ENCODE measurements around the gene DTWD2.
"Not testable (repeated sequence)": the region's sequence is repeated elsewhere in the genome, so short reads cannot be mapped to it uniquely, and the experiment has no call there.

DTWD2 gene

GRCh38 chr5:118946138-118946800 lies 42.1 kb downstream of the DTWD2 start:
- no peak for DNase-seq

DNA sequence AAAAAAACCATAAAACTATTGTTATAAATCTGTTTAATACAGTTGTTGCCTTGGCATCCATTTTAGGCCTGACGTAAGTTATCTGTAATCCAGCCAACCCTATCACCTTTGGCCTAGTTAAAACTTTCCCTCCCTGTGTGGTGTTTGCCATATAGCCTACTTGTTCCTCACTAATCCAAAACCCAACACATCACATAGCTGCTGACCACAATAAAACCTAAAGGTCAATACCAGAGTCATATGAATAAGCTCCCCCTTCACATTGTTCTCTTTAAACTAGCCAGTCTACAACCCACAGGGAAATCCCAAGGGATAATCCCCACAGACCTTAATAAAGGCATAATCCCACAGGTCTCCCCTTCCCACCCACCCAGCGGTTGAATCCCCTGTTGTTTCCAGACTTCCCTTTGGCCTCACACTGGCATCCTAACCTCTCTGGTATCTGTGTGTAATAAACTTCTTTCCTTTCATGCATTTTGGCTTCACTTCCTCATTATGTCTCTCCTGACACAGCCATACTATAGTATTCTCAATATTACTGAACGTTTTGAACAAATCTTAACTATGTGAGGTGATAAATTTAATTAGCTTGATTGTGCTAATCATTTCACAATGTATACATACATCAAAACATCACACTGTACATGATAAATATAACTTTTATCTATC lies 50.8 kb downstream of the DTWD2 start:
- no peak for DNase-seq

DNA sequence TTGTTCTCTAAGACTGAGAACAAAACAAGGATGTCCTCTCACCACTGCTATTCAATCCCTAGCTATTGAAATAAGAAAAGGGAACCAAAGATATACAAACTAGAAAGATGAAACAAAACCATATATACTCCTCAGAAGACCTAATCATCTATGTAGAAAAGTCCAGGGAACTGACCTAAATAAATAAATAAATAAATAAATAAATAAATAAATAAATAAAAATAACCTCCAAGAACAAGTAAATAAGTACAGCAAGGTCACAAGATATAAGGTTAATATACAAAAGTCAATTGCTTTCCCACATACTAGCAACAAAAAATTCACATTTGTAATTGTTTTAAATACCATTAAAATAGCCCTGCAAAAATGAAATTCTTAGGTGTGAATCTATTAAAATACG lies 54.6 kb downstream of the DTWD2 start:
- no peak for DNase-seq

DNA sequence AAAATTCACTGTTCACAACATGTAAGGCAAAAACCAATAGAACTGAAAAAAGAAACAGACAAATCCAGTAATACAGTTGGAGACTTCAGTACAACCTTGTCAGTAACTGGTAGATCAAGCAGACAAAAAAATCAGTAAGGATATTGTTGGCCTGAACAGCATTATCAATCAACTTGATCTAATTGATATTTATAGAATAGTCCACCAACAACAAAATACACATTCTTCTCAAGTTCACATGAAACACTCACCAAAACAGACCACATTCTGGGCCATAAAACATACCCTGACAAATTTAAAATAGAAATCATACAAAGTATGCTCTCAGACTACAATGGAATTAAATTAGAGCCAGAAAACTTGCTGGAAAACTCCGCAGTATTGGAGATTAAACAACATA lies 56.8 kb downstream of the DTWD2 start:
- no peak for DNase-seq

DNA sequence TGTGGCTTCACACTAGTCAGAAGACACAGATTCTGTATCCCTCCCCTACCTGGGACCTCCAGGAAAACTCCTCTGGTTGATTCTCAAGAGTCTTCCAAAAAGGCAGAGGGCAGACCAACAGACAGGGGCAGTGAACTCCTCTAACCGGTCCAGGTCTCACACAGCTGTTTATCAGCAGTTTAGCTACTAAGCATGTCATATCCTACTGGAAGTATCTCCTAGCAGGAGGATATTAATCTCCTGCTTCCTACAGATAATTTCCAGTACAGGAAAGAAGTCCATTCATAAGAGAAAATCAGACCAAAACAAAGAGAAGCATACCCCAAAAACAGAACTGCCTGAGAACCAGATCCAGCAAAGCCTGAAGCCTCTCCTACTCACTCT lies 64.3 kb downstream of the DTWD2 start:
- DNase-seq = no peak

GRCh38 chr5:118923295-118924005 lies 64.9 kb downstream of the DTWD2 start:
- no peak for DNase-seq

- DNase-seq = no peak
Observed at GRCh38 chr5:118921866-118922265, 66.5 kb downstream of the DTWD2 start.

DNA sequence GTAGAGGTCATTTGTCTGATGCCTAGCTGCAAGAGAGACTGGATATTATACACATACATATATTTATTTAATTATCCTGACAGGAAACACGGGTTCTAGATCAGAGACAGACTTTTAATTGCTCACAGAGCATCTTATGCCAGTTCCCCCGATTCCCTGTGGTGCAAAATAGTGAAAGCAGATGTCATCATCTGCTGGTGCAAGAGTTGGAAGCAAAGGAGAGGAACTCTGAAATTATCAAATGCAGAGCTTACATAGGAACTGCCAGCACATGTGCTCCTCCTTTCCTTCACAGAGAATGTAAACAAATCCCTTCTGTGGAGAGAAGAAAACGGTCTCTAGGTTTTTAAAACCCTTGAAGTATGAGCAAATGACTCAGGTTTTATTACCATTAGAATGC lies 69.3 kb downstream of the DTWD2 start:
- DNase-seq = no peak

GRCh38 chr5:118918232-118918631 lies 70.1 kb downstream of the DTWD2 start:
- no peak for DNase-seq

- not testable (repeated sequence) for DNase-seq
Observed at GRCh38 chr5:118907536-118907935, 80.8 kb downstream of the DTWD2 start.

DNA sequence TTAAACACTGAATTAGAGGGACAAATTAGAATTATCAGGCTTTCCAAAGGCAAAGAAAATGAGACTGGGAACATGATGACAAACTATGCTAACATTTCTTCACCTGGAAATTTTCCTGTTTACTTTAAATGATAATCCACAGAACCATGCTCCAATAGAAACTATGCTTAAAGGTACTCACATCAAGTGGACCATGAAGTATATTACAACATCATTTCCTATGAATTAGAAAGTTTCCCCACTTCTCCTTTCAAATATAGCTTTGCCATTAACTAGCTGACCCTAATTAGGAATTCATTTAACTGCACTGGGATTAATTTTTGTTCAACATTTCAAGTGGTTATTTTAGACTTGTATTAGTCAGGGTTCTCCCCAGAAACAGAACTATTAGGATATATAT lies 81.4 kb downstream of the DTWD2 start:
- DNase-seq = no peak

DNA sequence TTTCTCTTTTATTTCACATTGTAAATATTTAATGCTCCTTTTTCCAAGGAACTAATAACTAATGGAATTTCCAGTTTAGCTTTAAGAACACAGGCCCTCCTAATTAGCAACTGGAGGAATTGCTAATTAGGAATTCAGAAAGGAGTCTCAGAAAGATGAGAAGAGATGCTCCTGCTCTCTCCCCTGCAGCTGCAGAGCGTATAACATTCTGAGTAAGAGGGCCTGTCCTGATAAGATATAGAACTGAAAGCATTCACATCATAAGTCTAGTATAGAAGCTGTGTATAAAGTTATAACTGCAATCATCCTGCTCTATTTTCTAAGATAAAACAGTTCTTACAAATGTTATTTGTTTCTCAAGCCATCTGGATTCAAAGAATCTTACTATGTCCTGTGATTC lies 83.2 kb downstream of the DTWD2 start:
- no peak for DNase-seq

DNA sequence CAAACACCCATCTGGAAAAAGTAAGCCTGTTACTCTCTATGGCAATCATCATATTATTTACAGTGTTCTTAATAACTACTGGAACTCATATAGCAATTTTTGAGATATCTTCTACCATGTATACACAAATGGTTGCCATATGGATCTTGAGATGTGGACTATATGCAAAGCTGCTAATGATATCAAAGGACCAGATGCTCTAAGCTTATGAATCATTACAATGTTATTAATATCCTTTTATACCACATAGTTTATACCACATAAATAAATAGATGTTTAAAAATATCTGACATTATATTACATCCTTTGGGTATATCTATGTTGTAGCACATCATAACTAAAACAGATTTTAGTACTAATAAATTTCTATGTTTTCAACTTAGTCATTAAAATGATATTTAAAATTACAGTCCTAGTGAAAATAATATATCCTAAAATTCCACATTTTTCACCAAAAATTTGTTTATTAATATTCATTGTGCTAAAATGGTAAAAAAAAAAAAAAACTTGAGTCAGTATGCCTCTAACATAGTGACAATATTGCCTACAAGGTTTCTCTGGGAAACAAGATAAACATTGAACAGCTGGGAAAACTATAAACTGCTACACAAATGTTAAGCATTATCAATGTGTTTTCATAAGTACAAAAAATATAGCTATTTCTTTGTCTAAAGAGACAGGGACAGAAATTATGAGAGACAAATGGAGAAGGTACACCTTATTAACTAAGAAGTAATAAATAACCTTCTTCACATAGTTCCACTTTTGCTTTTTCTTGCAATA lies 85.5 kb downstream of the DTWD2 start:
- DNase-seq = no peak

- DNase-seq = no peak
Observed at GRCh38 chr5:118894709-118895108, 93.6 kb downstream of the DTWD2 start.

DNA sequence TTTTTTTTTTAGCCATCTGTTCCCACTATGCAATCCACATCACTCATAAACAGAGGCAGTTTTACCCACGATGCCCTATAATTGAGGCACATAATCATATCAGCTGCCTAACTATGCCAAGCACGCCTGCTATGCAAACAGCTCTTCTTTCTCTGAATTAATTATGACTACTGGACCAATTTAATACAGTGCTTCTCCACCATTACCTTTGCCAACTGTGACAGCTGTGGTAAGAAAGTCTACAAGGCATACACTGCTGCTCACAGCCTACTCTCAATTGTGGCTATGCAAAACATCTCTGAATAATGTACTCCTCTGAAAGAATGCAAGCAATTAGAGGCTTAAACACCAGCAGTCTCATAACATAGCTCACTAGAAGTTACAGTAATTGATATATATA lies 97.1 kb downstream of the DTWD2 start:
- DNase-seq = no peak

- no peak for DNase-seq
Observed at GRCh38 chr5:118889165-118889564, 99.2 kb downstream of the DTWD2 start.

- no peak for DNase-seq
Observed at GRCh38 chr5:118888556-118888955, 99.8 kb downstream of the DTWD2 start.

DNA sequence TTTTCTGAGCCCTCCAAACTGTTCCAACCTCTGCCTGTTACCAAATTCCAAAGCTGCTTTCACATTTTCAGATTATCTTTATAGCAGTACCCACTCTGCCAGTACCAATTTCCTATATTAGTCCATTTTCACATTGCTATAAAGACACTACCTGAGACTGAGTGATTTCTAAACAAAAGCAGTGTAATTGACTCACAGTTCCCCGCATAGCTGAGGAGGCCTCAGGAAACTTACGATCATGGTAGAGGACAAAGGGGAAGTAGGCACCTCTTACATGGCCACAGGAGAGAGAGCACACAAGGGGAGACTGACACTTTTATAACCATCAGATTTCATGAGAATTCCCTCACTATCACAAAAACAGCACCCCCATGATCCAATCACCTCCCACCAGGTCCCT lies 105.0 kb downstream of the DTWD2 start:
- no peak for DNase-seq

DNA sequence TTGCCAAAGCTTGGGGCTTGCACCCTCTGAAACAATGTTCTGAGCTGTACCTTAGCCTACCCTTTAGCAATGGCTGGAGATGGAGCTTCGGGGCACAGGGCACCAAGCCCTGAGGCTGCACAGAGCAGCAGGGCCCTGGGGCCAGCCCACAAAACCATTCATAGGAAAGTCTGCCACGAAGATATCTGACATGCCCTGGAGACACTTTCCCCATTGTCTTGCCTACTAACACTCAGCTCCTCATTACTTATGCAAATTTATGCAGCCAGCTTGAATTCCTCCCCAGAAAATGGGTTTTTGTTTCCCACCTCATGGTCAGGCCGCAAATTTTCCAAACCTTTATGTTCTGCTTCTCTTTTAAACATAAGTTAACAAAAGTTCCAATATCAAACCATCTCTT lies 105.7 kb downstream of the DTWD2 start:
- DNase-seq = no peak

DNA sequence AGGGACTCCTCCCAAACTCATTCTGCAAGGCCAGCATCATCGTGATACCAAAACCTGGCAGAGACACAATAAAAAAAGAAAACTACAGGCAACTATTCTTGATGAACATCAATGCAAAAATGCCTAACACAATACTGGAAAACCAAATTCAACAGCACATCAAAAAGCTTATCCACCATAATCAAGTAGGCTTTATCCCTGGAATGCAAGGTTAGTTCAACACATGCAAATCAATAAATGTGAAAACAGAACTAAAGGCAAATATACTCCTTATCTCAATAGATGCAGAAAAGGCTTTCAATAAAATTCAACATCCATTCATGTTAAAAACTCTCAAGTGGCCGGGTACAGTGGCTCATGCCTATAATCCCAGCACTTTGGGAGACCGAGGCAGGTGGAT lies 111.5 kb downstream of the DTWD2 start:
- not testable (repeated sequence) for DNase-seq

DNA sequence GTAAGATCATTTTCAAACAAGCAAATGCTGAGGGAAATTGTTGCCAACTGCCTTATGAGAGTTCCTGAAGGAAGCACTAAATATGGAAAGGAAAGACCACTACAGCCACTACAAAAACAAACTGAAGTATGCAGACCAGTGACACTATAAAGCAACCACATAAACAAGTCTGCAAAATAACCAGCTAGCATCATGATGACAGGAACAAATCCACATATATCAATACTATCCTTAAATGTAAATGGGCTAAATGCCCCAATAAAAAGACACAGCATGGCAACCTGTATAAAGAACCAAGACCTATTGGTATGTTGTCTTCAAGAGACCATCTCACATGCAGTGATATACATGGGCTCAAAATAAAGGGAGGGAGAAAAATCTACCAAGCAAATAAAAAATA lies 113.2 kb downstream of the DTWD2 start:
- DNase-seq = no peak

- DNase-seq = no peak
Observed at GRCh38 chr5:118873417-118873816, 114.9 kb downstream of the DTWD2 start.

- no peak for DNase-seq
Observed at GRCh38 chr5:118863345-118863744, 125.0 kb downstream of the DTWD2 start.

DNA sequence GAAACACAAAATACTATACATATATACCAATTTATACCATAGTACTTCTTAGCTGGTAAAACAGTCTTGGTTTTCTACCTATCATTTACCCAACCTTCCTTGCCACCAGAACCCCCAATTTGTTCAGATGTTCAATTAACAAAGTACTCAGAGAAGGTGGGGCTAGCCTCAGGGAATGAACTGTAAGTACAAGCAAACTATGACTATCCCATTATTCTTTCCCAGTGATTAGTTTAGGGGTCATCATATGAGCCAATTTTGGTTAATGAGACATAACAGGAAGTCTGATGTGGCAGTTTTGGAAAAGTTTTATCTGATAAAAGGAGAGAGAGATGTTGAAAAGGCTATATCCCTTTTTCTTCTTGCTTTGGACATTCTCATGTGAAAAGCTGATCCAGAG lies 125.8 kb downstream of the DTWD2 start:
- DNase-seq = no peak
